HCT116 (cell line): ENCODE results near the gene NTSR1.

Experiments used
- EZH2 ChIP-seq: fragments of 200-600 bp; sonication (generic); IDR thresholded peaks from 2 replicates; pipeline ENCODE4 v1.6.1; 2017; ENCODE audit warnings: antibody characterized with exemption, mixed run types
- EZH2phosphoT487 ChIP-seq: fragments of 200-600 bp; IDR thresholded peaks from 2 replicates; pipeline ENCODE4 v1.6.1; 2018; ENCODE audit warnings: antibody characterized with exemption, borderline replicate concordance
- POLR2A ChIP-seq: IDR thresholded peaks from 2 replicates; pipeline ENCODE4 v1.7.0; 2011; ENCODE audit warnings: borderline replicate concordance; ENCODE audit not compliant: insufficient read depth, insufficient read length; ENCODE audit errors: extremely low read depth
- POLR2AphosphoS5 ChIP-seq: IDR thresholded peaks from 2 replicates; pipeline ENCODE4 v1.6.1; 2011; ENCODE audit warnings: mild to moderate bottlenecking, low read depth, low read length, moderate library complexity
- RAD21 ChIP-seq: IDR thresholded peaks from 2 replicates; pipeline ENCODE4 v1.6.1; 2012; ENCODE audit warnings: low read depth, mild to moderate bottlenecking
- TF ChIP-seq, protein P1 (sequence below), 3 experiments: fragments of 200-600 bp in 1 of 3; sonication (generic) in 1 of 3; IDR thresholded peaks in 2 of 3; conservative IDR thresholded peaks in 1 of 3; 2 replicates each; pipeline ENCODE4 v1.5.1; 2012 to 2017; ENCODE audit warnings: low read depth in 2 of 3, low read length in 2 of 3, antibody characterized with exemption in 1 of 3, borderline replicate concordance in 1 of 3, control low read depth in 1 of 3, mild to moderate bottlenecking in 1 of 3, mixed read lengths in 1 of 3, mixed run types in 1 of 3, moderate library complexity in 1 of 3; ENCODE audit not compliant: insufficient read depth in 1 of 3
- TF ChIP-seq, protein P2 (sequence below): IDR thresholded peaks from 2 replicates; pipeline ENCODE4 v1.6.1; 2011; ENCODE audit warnings: mild to moderate bottlenecking, low read length, moderate library complexity; ENCODE audit not compliant: insufficient replicate concordance; ENCODE audit errors: extremely low read depth
- TF ChIP-seq, protein P3 (sequence below): IDR thresholded peaks from 2 replicates; pipeline ENCODE4 v1.6.1; 2012

DNA sequence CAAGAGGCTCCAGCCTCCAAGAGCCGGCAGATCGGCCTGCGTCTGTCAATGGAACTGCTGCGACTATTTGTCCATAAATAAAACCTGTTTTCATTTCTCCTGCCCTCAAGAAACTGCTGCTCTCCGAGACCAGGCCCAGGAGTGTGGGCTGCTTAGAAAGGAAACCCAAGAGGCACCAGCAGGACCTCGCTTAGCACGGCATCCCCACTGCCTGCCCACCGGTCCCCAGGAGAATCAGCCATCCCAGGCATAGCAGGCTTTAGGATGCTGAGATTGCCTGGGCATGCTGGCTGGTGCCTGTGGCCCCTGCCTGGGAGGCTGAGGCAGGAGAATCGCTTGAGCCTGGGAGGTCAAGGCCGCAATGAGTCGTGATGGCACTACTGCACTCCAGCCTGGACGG lies 17.6 kb downstream of the NTSR1 start:
- TF ChIP-seq POLR2A (no peak), RAD21 (no peak), POLR2AphosphoS5 (no peak), EZH2phosphoT487 (no peak), EZH2 (no peak)
- TF ChIP-seq, protein P1, sequence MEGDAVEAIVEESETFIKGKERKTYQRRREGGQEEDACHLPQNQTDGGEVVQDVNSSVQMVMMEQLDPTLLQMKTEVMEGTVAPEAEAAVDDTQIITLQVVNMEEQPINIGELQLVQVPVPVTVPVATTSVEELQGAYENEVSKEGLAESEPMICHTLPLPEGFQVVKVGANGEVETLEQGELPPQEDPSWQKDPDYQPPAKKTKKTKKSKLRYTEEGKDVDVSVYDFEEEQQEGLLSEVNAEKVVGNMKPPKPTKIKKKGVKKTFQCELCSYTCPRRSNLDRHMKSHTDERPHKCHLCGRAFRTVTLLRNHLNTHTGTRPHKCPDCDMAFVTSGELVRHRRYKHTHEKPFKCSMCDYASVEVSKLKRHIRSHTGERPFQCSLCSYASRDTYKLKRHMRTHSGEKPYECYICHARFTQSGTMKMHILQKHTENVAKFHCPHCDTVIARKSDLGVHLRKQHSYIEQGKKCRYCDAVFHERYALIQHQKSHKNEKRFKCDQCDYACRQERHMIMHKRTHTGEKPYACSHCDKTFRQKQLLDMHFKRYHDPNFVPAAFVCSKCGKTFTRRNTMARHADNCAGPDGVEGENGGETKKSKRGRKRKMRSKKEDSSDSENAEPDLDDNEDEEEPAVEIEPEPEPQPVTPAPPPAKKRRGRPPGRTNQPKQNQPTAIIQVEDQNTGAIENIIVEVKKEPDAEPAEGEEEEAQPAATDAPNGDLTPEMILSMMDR (IDR thresholded peaks at IDR 0.05 in 2 of 3, conservative IDR thresholded peaks at IDR 0.05 in 1 of 3; ENCODE audit: borderline replicate concordance in 1 of 3, insufficient read depth in 1 of 3, low read depth in 2 of 3, low read length in 2 of 3): no peak
- TF ChIP-seq, protein P2, sequence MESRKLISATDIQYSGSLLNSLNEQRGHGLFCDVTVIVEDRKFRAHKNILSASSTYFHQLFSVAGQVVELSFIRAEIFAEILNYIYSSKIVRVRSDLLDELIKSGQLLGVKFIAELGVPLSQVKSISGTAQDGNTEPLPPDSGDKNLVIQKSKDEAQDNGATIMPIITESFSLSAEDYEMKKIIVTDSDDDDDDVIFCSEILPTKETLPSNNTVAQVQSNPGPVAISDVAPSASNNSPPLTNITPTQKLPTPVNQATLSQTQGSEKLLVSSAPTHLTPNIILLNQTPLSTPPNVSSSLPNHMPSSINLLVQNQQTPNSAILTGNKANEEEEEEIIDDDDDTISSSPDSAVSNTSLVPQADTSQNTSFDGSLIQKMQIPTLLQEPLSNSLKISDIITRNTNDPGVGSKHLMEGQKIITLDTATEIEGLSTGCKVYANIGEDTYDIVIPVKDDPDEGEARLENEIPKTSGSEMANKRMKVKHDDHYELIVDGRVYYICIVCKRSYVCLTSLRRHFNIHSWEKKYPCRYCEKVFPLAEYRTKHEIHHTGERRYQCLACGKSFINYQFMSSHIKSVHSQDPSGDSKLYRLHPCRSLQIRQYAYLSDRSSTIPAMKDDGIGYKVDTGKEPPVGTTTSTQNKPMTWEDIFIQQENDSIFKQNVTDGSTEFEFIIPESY: no peak
- TF ChIP-seq, protein P3, sequence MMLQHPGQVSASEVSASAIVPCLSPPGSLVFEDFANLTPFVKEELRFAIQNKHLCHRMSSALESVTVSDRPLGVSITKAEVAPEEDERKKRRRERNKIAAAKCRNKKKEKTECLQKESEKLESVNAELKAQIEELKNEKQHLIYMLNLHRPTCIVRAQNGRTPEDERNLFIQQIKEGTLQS: no peak
